Measurements from ENCODE around the gene ZNF627. TPM values are rescaled to one million over a fixed set of nuclear protein-coding genes. Genes with fewer than 3 reads are reported as not detected.

ZNF627 gene
- total RNA-seq, 4 donors from 2014 or later, result 9.0 to 30.8 (median 12.2) TPM

GRCh38 chr19:11642902-11643301 lies 45.6 kb downstream of the ZNF627 start:
- no peak for DNase-seq (ENCODE audit: low spot score in 2 of 2)
- Histone ChIP-seq H3K4me1 (peaks cover 0 to 11% (median 3%) of the 10 kb centered on the region in 4 donors), H3K36me3 (no peaks in the 10 kb centered on the region), H3K9me3 (no peaks in the 10 kb centered on the region), H3K27me3 (no peaks in the 10 kb centered on the region), H3K4me3 (no peak overlapping the region), H3K27ac (no peak overlapping the region)
- WGBS, 2 donors, result 95 to 97% methylated on average over 3 of the region's 3 CpGs
- TF ChIP-seq POLR2A (IDR thresholded peaks at IDR 0.05) (no peak), CTCF (IDR thresholded peaks at IDR 0.05) (no peak), EP300 (IDR thresholded peaks at IDR 0.05) (no peak)

- H3K27ac ChIP-seq, result no peak overlapping the region
- no peaks in the 10 kb centered on the region for H3K4me1 ChIP-seq
- H3K36me3 ChIP-seq, result peaks cover 0 to 43% (median 0%) of the 10 kb centered on the region in 3 donors
- no peak for DNase-seq (ENCODE audit: low spot score in 2 of 2)
- H3K27me3 ChIP-seq, result no peaks in the 10 kb centered on the region
- TF ChIP-seq POLR2A (IDR thresholded peaks at IDR 0.05) (no peak), CTCF (IDR thresholded peaks at IDR 0.05) (no peak), EP300 (IDR thresholded peaks at IDR 0.05) (no peak)
- no peak overlapping the region for H3K4me3 ChIP-seq
- H3K9me3 ChIP-seq, result peaks cover 0 to 42% (median 7%) of the 10 kb centered on the region in 4 donors
These were observed 52.7 kb downstream of the ZNF627 start for GRCh38 chr19:11649941-11650340.

- no peaks in the 10 kb centered on the region for H3K4me1 ChIP-seq
- no peak for TF ChIP-seq EP300 (IDR thresholded peaks at IDR 0.05)
- no peak for TF ChIP-seq CTCF (IDR thresholded peaks at IDR 0.05)
- TF ChIP-seq POLR2A (IDR thresholded peaks at IDR 0.05), result no peak
- H3K27ac ChIP-seq, result no peak overlapping the region
- no peak for DNase-seq (ENCODE audit: low spot score in 2 of 2)
- 93 to 97% methylated on average over 4 of the region's 4 CpGs for WGBS, 2 donors
- no peaks in the 10 kb centered on the region for H3K27me3 ChIP-seq
- H3K9me3 ChIP-seq, result peaks cover 0 to 42% (median 7%) of the 10 kb centered on the region in 4 donors
- H3K4me3 ChIP-seq, result no peak overlapping the region
- H3K36me3 ChIP-seq, result peaks cover 0 to 44% (median 0%) of the 10 kb centered on the region in 3 donors
These were observed 53.8 kb downstream of the ZNF627 start for GRCh38 chr19:11651062-11651461.

- H3K4me3 ChIP-seq, result no peak overlapping the region
- no peak overlapping the region for H3K27ac ChIP-seq
- WGBS, 2 donors, result 90 to 94% methylated on average over 2 of the region's 2 CpGs
- H3K36me3 ChIP-seq, result peaks cover 0 to 44% (median 0%) of the 10 kb centered on the region in 3 donors
- peaks cover 0 to 42% (median 7%) of the 10 kb centered on the region in 4 donors for H3K9me3 ChIP-seq
- H3K27me3 ChIP-seq, result no peaks in the 10 kb centered on the region
- no peak for DNase-seq (ENCODE audit: low spot score in 2 of 2)
- TF ChIP-seq POLR2A (IDR thresholded peaks at IDR 0.05) (no peak), EP300 (IDR thresholded peaks at IDR 0.05) (no peak), CTCF (IDR thresholded peaks at IDR 0.05) (no peak)
- no peaks in the 10 kb centered on the region for H3K4me1 ChIP-seq
These were observed 54.8 kb downstream of the ZNF627 start for GRCh38 chr19:11652056-11652455.

GRCh38 chr19:11652492-11652891 lies 55.2 kb downstream of the ZNF627 start:
- Histone ChIP-seq H3K4me1 (no peaks in the 10 kb centered on the region), H3K4me3 (no peak overlapping the region), H3K9me3 (peaks cover 0 to 42% (median 7%) of the 10 kb centered on the region in 4 donors), H3K36me3 (peaks cover 0 to 44% (median 0%) of the 10 kb centered on the region in 3 donors), H3K27me3 (no peaks in the 10 kb centered on the region), H3K27ac (no peak overlapping the region)
- TF ChIP-seq POLR2A (IDR thresholded peaks at IDR 0.05) (no peak), EP300 (IDR thresholded peaks at IDR 0.05) (no peak)
- no peak for DNase-seq (ENCODE audit: low spot score in 2 of 2)
- WGBS, 2 donors, result 93 to 95% methylated on average over 6 of the region's 6 CpGs

- Histone ChIP-seq H3K4me1 (no peaks in the 10 kb centered on the region), H3K4me3 (no peak overlapping the region), H3K27ac (no peak overlapping the region), H3K36me3 (peaks cover 0 to 31% (median 0%) of the 10 kb centered on the region in 3 donors), H3K27me3 (no peaks in the 10 kb centered on the region), H3K9me3 (peaks cover 0 to 31% (median 7%) of the 10 kb centered on the region in 4 donors)
- DNase-seq (ENCODE audit: low spot score in 2 of 2), result no peak
- no peak for TF ChIP-seq CTCF (IDR thresholded peaks at IDR 0.05)
- WGBS, 2 donors, result 89 to 91% methylated on average over 3 of the region's 3 CpGs
These were observed 59.3 kb downstream of the ZNF627 start for GRCh38 chr19:11656535-11656934.

Measured in tibial nerve (tissue), 4 donors.